Stimulated activated CD4-positive, alpha-beta T cell treated with anti-CD3 and anti-CD28 coated beads, Interleukin-1b, Interleukin-23, amount 100 ng/mL, for 48 hours (primary cell): ENCODE results near the gene COL6A1.

Source experiments
- DNase-seq: peaks from one replicate; pipeline ENCODE4 v3.0.0-alpha.2; 2020

The COL6A1 gene

GRCh38 chr21:45982758-45983648 lies 1.4 kb downstream of the COL6A1 start:
- no peak for DNase-seq

DNA sequence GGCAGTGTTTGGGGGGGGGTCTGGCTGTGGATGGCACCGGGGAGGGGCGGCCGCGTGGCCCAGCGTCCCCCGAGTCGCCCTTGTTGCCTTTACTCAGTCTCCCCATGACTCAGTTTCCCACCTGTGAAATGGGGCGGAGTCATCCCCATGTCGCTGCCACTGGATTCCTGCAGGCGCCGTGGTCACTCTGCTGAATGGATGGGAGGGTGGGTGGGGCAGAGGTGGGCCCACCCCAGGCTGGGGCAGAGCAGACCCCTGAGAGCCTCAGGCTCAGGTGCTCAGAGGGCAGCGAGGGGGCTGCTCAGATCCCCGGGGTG lies 2.0 kb downstream of the COL6A1 start:
- DNase-seq, result no peak

DNA sequence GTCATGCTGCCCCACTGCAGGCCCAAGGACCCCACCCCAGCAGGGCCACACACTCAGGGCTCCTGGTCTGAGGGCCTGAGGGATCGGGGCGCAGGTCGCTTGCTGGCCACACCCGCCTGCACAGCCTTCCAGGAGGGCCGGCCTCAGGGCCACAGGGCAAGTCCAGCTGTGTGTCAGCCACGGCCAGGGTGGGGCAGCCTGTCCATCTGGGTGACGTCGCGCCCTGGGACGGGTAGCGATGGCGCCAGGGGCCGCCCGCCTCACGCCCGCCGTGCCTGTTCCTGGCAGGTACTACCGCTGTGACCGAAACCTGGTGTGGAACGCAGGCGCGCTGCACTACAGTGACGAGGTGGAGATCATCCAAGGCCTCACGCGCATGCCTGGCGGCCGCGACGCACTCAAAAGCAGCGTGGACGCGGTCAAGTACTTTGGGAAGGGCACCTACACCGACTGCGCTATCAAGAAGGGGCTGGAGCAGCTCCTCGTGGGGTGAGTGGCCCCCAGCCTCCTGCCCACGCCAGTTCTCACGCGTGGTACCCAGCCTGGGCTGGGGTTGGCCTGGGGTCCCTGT lies 2.5 kb downstream of the COL6A1 start:
- DNase-seq, result no peak

DNA sequence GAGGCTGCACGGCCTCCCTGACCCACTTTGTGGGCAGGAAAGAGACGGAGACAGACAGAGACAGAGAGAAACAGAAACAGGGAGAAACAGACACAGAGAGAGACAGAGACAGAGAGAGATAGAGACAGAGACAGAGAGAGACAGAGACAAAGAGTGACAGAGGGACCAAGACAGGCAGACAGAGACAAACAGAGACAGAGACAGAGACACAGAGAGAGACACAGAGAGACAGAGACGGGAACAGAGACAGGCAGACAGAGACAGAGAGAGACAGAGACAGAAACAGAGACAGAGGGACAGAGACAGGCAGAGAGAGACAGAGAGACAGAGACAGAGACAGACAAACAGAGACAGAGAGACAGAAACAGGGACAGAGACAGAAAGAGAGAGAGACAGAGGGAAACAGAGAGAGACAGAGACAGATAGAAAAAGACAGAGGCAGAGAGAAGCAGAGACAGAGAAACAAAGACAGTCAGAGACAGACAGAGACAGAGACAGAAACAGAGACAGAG lies 3.1 kb downstream of the COL6A1 start:
- DNase-seq, result no peak

- DNase-seq, result no peak
These were observed 4.1 kb downstream of the COL6A1 start for GRCh38 chr21:45985471-45986315.

DNA sequence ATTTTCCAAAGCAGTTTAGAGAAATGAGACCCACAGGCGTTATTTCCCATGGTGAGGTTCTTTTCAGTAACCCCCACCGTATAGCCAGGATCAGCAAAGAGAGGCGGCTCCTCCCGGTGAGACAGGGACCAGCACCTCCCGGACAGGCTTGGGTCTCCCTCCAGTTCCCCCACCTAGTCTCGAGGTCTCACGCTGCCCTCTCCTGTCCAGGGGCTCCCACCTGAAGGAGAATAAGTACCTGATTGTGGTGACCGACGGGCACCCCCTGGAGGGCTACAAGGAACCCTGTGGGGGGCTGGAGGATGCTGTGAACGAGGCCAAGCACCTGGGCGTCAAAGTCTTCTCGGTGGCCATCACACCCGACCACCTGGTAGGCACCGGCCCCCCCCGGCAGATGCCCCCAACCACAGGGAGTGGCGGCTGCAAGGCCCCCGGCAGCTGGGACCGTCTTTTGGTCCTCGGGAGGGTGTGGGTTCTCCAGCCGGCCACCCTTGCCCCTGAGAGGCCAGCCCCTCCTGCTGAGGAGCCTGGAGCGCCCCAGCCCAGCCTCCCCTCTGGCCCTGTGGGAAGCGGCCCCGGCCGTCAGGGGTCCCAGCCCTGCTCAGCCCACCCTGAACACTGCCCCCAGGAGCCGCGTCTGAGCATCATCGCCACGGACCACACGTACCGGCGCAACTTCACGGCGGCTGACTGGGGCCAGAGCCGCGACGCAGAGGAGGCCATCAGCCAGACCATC lies 4.9 kb downstream of the COL6A1 start:
- no peak for DNase-seq

DNA sequence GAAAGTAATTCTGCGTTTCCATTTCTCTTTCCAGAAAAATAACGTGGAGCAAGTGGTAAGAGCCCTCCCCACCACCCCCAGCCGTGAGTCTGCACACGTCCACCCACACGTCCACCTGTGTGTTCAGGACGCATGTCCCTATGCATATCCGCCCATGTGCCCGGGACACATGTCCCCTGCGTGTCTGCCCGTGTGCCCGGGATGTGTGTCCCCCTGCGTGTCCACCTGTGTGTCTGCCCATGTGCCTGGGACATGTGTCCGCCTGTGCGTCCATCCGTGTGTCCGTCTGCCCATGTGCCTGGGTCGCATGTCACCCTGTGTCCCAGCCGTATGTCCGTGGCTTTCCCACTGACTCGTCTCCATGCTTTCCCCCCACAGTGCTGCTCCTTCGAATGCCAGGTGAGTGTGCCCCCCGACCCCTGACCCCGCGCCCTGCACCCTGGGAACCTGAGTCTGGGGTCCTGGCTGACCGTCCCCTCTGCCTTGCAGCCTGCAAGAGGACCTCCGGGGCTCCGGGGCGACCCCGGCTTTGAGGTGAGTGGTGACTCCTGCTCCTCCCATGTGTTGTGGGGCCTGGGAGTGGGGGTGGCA lies 5.6 kb downstream of the COL6A1 start:
- DNase-seq, result no peak

GRCh38 chr21:45988366-45989347 lies 7.1 kb downstream of the COL6A1 start:
- DNase-seq, result no peak

DNA sequence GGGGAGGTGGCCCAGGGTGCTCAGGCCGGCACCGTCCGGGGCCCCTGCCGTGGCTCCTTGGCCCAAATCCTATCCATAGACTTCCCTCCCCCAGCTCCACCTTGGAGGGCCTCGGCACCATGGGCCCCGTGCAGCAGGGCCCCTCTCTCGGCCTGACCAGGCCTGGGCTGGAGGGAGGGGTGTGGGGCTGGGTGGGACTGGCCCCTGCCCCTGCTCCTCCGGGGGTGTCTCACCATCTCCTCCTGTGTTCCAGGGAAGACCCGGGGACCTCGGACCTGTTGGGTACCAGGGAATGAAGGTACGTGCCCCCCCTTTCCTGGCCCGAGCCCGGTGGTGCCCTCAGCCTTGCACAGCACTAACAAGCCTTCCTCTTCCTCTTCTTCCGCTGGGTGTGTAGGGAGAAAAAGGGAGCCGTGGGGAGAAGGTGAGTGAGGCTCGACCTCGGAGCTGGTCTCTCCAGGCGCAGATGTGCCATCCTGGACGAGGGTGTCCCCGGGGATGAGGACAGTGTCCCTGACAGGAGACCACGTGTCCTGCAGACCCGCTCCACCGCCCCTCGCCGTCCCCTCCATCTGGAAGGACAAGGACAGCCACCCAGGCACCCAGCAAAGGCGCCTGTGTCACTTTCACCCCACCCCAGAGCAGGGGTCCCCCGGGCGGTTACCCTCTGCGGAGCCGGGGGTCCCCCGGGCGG lies 7.9 kb downstream of the COL6A1 start:
- DNase-seq, result no peak

DNA sequence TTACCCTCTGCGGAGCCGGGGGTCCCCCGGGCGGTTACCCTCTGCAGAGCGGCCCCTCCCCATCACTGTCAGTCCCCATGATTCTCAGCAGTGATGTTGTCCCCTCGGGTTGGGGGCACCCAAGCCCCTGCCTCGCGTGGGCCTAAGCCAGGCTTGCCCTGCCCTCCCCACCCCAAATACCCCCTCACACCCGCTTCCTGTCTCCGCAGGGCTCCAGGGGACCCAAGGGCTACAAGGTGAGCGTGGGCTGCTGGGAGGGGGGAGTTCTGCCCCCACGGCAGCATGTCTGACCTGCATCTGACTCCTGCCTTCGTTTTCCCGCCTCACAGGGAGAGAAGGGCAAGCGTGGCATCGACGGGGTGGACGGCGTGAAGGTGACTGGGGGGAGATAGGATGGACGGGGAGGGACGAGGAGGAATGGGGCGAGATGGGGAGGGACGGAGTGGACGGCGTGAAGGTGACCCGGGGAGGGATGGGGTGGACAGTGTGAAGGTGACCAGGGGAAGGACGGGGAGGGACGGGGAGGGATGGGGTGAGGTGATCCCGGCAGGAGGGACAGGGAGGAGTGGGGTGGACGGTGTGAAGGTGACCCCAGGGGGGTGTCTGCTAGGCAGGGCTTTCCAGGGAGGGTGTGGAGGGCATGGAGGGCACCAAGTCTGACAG lies 8.6 kb downstream of the COL6A1 start:
- DNase-seq, result no peak

- DNase-seq, result no peak
These were observed 9.4 kb downstream of the COL6A1 start for GRCh38 chr21:45990741-45991605.

- DNase-seq, result no peak
These were observed 10.2 kb downstream of the COL6A1 start for GRCh38 chr21:45991606-45992300.

- DNase-seq, result no peak
These were observed 11.0 kb downstream of the COL6A1 start for GRCh38 chr21:45992301-45993209.

GRCh38 chr21:45993210-45994085 lies 11.9 kb downstream of the COL6A1 start:
- DNase-seq, result no peak

DNA sequence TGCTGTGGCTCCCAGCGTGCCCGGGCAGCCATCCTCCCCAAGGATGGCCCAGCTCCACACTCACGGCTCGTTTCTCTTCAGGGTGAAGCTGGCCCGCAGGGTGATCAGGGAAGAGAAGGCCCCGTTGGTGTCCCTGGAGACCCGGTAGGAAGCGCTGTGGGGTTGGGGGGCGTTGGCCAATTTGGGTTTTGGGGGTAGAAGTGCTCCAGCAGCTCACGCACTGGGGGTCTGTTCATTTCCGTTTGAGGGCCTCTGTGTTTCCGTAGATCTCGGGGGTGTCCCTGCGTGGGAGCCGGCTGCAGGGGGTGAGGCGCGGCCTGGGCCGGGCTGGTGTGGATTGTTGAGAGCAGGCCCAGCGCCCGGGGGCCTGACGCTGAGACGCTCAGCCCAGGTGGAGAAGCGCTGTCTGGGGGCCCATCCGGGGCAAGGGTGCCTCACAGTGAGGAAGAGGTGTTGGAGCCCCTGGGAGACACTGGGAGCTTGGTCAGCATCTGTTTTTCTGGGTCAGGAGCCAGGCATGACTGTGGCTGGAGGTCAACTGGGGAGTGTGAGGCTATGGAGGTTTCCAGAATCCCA lies 12.6 kb downstream of the COL6A1 start:
- no peak for DNase-seq
